GM12878 (cell line): ENCODE measurements around the gene YBX1. TPM values are rescaled to one million over a fixed set of nuclear protein-coding genes. Genes with fewer than 3 reads are reported as not detected.
A peak's percentile ranks its signal among the peaks of the same experiment; 100 is the strongest.

Experiments used
- ASH2L ChIP-seq: fragments of 300-600, 200-600 bp; sonication (generic); IDR thresholded peaks from 2 replicates; pipeline ENCODE4 v1.6.1; 2017; ENCODE audit warnings: low read depth, mild to moderate bottlenecking, borderline replicate concordance
- ATF3 ChIP-seq: IDR thresholded peaks from 2 replicates; pipeline ENCODE4 v1.6.1; 2011; ENCODE audit warnings: low read depth, mild to moderate bottlenecking, low read length, moderate library complexity, borderline replicate concordance; ENCODE audit errors: extremely low read depth
- CBFB ChIP-seq: IDR thresholded peaks from 2 replicates; pipeline ENCODE4 v1.6.1; 2016; ENCODE audit warnings: antibody characterized with exemption, low read depth
- RCOR1 ChIP-seq: conservative IDR thresholded peaks from 2 replicates; pipeline ENCODE4 v1.6.1; 2012; ENCODE audit warnings: low read depth, low read length, improper control_type of control experiment
- RUNX3 ChIP-seq: IDR thresholded peaks from 2 replicates; pipeline ENCODE4 v1.6.1; 2012; ENCODE audit warnings: low read length, inconsistent platforms
- ZBTB40 ChIP-seq: fragments of 450-650 bp; IDR thresholded peaks from 2 replicates; pipeline ENCODE4 v1.6.1; 2016; ENCODE audit warnings: mild to moderate bottlenecking, moderate library complexity, borderline replicate concordance
- ZNF24 ChIP-seq: fragments of 450-650 bp; IDR thresholded peaks from 2 replicates; pipeline ENCODE4 v1.6.1; 2017; ENCODE audit warnings: antibody characterized with exemption, mild to moderate bottlenecking
- ZNF592 ChIP-seq: fragments of 450-650 bp; IDR thresholded peaks from 2 replicates; pipeline ENCODE4 v1.6.1; 2017; ENCODE audit warnings: mild to moderate bottlenecking, moderate library complexity
- ZZZ3 ChIP-seq: IDR thresholded peaks from 2 replicates; pipeline ENCODE4 v1.6.1; 2011; ENCODE audit warnings: low read depth; ENCODE audit not compliant: control insufficient read depth, insufficient read length
- polyA plus RNA-seq, 11 experiments: library from polyadenylated mRNA; depleted of rRNA in 4 of 11; unstranded in 6 of 11; stranded (reverse) in 5 of 11; fragments of >200 nt; fragmentation: Nextera tagmentation in 4 of 11; fragmentation: Illumina TruSeq in 1 of 11; extraction: Ambion mirVana in 4 of 11; extraction: Trizol in 1 of 11; gene quantifications; 1 replicate in 1 of 11; 2 replicates in 10 of 11; pipeline versions ENCODE4 v1.2.1 to v1.2.3, GENCODE V29; 2011 to 2016; ENCODE audit warnings: inconsistent platforms in 2 of 11, missing spikeins in 2 of 11, low read depth in 1 of 11
- total RNA-seq, 4 experiments: library from RNA; depleted of rRNA in 3 of 4; stranded (reverse); fragments of >200 nt in 3 of 4; fragmentation: Illumina TruSeq in 1 of 4; extraction: Trizol in 1 of 4; gene quantifications; 2 replicates each; pipeline versions ENCODE4 v1.2.1 to v1.2.3, GENCODE V29; 2013 to 2021

YBX1 gene
- total and polyA plus RNA-seq, 10 of the 15 experiments (the other 5 are each of a cell fraction or from before 2014, with no cell fraction given) = 355 to 1,353 (median 858) TPM

GRCh38 chr1:42681741-42682483 lies at the start of gene YBX1 (continued):
- peak; percentile 92; the same call in 1 of the 2 replicates for TF ChIP-seq ZBTB40
- TF ChIP-seq ZNF24 = no peak
- TF ChIP-seq RUNX3 = peak; percentile 75
- TF ChIP-seq ZNF592 = peak; percentile 99
- peak; percentile 78; the same call in 1 of the 2 replicates for TF ChIP-seq CBFB
- no peak for TF ChIP-seq RCOR1
- no peak for TF ChIP-seq ASH2L
- no peak for TF ChIP-seq ZZZ3
- TF ChIP-seq ATF3 = peak; percentile 88
- TF ChIP-seq, all 136 proteins: peak for 50
